HEK293T (cell line): ENCODE data around the gene PPL.

Experiments used
- CTCF ChIA-PET: fragments of 350-600 bp; formaldehyde crosslinking; extraction: SDS; loops from one replicate; lab custom pipeline; 2021; ENCODE audit warnings: antibody characterized with exemption, inconsistent platforms; lab: Yijun Ruan, JAX
- POLR2A ChIA-PET: fragments of 350-600 bp; formaldehyde crosslinking; extraction: SDS; loops from one replicate; lab custom pipeline; 2020; ENCODE audit warnings: antibody characterized with exemption, inconsistent platforms; lab: Yijun Ruan, JAX
- DNase-seq: peaks from one replicate; pipeline ENCODE4 v3.0.0; 2012; ENCODE audit warnings: mixed read lengths; ENCODE audit errors: extremely low spot score
- ARNT ChIP-seq: fragments of 450-650 bp; IDR thresholded peaks from 2 replicates; pipeline ENCODE4 v1.6.1; 2017; ENCODE audit warnings: mild to moderate bottlenecking
- BHLHE40 ChIP-seq: fragments of 450-650 bp; IDR thresholded peaks from 2 replicates; pipeline ENCODE4 v1.6.1; 2016; ENCODE audit warnings: mild to moderate bottlenecking, moderate library complexity, borderline replicate concordance
- CTBP1 ChIP-seq: fragments of 450-650 bp; IDR thresholded peaks from 2 replicates; pipeline ENCODE4 v1.6.1; 2016; ENCODE audit warnings: borderline replicate concordance
- ELF4 ChIP-seq: fragments of 450-650 bp; IDR thresholded peaks from 2 replicates; pipeline ENCODE4 v1.6.1; 2017; ENCODE audit warnings: antibody characterized with exemption
- FOXA1 ChIP-seq: fragments of 450-650 bp; IDR thresholded peaks from 2 replicates; pipeline ENCODE4 v1.6.1; 2016; ENCODE audit warnings: mild to moderate bottlenecking
- FOXK2 ChIP-seq: fragments of 450-650 bp; IDR thresholded peaks from 2 replicates; pipeline ENCODE4 v1.6.1; 2016; ENCODE audit warnings: mild to moderate bottlenecking
- FOXM1 ChIP-seq: fragments of 450-650 bp; IDR thresholded peaks from 2 replicates; pipeline ENCODE4 v1.6.1; 2017; ENCODE audit warnings: mild to moderate bottlenecking, borderline replicate concordance
- HDGF ChIP-seq: fragments of 450-650 bp; IDR thresholded peaks from 2 replicates; pipeline ENCODE4 v1.6.1; 2017; ENCODE audit warnings: antibody characterized with exemption, borderline replicate concordance
- L3MBTL2 ChIP-seq: fragments of 450-650 bp; conservative IDR thresholded peaks from 2 replicates; pipeline ENCODE4 v1.6.1; 2016; ENCODE audit warnings: mild to moderate bottlenecking
- LEF1 ChIP-seq: fragments of 450-650 bp; IDR thresholded peaks from 2 replicates; pipeline ENCODE4 v1.6.1; 2017; ENCODE audit warnings: mild to moderate bottlenecking, borderline replicate concordance
- NFRKB ChIP-seq: fragments of 450-650 bp; IDR thresholded peaks from 2 replicates; pipeline ENCODE4 v1.6.1; 2016; ENCODE audit warnings: mild to moderate bottlenecking, moderate library complexity
- PKNOX1 ChIP-seq: fragments of 450-650 bp; IDR thresholded peaks from 2 replicates; pipeline ENCODE4 v1.6.1; 2016
- SP1 ChIP-seq: fragments of 450-650 bp; IDR thresholded peaks from 2 replicates; pipeline ENCODE4 v1.6.1; 2017
- SUZ12 ChIP-seq: fragments of 450-650 bp; IDR thresholded peaks from 2 replicates; pipeline ENCODE4 v1.6.1; 2016; ENCODE audit warnings: mild to moderate bottlenecking
- TARDBP ChIP-seq: fragments of 450-650 bp; IDR thresholded peaks from 2 replicates; pipeline ENCODE4 v1.6.1; 2016
- ZNF384 ChIP-seq: fragments of 450-650 bp; IDR thresholded peaks from 2 replicates; pipeline ENCODE4 v1.6.1; 2016

The PPL gene

DNA sequence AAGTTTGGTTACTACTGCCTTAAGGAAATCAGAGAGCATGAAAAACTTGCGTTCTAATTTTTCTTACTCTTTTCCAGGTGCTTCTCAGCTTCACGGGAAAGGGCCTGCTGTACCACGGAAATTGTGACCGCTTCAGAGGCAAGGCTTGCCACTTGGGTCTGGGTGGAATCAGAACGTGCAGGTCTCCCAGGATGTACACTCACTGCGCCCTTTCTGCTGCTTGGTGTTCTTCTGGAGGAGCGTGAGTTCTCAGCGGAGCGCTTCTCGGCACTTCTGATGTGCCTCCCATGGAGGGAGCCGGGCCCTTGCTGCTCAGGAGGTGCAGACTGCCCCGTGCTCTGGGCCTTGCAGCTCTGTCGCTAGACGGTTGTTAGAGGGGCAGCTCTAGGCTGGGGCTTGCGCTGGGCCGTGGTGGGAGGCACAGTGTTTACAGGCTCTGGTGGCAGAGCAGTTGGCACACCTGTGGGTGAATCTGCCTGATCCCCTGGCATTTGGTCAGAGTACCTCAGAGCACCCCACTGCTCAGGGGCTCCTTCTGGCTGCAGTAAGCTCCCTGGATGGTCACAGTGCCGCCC, 56.9 kb downstream of the PPL start:
- no peak for TF ChIP-seq TARDBP
- ChIA-PET CTCF (no interaction called here), POLR2A (no interaction called here)
- DNase-seq, result no peak

DNA sequence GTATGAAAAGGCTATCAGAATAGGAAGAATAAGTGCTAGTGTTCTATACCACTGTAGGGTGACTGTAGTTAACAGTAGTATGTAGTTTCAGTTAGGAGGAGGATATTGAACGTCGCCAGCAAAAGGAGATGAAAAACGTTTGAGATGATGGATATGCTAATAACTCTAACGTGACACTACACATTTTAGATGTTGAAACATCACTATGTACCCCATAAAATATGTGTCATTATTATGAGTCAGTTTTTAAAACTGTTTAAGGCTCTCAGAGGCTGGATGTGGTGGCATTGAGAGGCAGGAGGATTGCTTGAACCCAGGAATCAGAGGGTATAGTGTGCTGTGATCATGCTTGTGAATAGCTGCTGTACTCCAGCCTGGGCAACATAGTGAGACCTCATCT, 57.9 kb downstream of the PPL start:
- no peak for DNase-seq
- POLR2A ChIA-PET, result no interaction called here
- CTCF ChIA-PET, result interaction anchor here (0.6 kb wide), 1 partner anchor 81 kb away, joined by 5 read pairs; no protein-coding TSS in a partner anchor
- TF ChIP-seq FOXA1 (no peak), ELF4 (no peak), CTBP1 (no peak), PKNOX1 (no peak), TARDBP (no peak), NFRKB (no peak), LEF1 (no peak), HDGF (no peak), BHLHE40 (no peak)

DNA sequence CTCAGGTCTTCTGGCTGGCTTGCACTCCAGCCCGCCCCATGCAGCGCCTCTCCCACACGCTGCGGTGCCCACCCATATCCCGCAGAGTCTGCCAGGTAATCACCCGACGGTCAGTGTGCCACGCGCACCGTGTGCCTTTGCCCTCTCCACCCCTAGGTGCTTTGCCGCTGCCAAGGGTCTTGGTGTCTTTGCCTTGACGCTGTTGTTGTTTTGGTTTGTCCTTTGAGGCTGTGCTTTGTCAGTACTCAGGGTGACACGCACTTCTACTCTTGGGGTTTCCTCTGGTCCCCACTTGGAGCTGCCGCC, 59.6 kb downstream of the PPL start:
- ChIA-PET CTCF (no interaction called here), POLR2A (no interaction called here)
- no peak for TF ChIP-seq ZNF384
- no peak for TF ChIP-seq FOXM1
- TF ChIP-seq TARDBP, result no peak
- no peak for TF ChIP-seq FOXK2
- no peak for TF ChIP-seq BHLHE40
- no peak for TF ChIP-seq HDGF
- no peak for TF ChIP-seq L3MBTL2
- TF ChIP-seq FOXA1, result no peak
- no peak for TF ChIP-seq ELF4
- no peak for TF ChIP-seq NFRKB
- no peak for TF ChIP-seq LEF1
- no peak for TF ChIP-seq PKNOX1
- no peak for TF ChIP-seq CTBP1
- DNase-seq, result no peak

- TF ChIP-seq CTBP1, result no peak
- no peak for TF ChIP-seq FOXK2
- DNase-seq, result no peak
- ChIA-PET CTCF (no interaction called here), POLR2A (no interaction called here)
Measured at GRCh38 chr16:4876646-4877379, 60.1 kb downstream of the PPL start.

DNA sequence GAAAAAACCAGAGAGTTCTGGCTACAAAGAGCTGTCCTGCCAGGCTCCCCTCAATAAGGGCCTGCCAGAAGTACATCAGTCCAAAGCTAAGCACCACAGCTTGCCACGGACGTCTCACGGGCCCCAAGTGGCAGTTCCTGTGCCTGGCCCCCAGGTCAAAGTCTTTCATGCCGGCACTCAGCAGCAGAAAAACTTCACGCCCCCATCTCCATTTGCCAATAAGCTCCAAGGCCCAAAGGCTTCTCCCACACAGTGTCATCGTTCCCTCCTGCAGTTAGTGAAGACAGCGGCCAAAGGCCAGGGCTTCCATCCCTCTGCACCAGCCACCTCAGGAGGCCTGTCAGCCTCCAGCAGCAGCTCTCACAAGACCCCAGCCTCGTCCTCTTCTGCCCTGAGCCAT, 62.3 kb downstream of the PPL start:
- CTCF ChIA-PET, result no interaction called here
- TF ChIP-seq FOXK2, result no peak
- no peak for TF ChIP-seq NFRKB
- no peak for TF ChIP-seq SUZ12
- no peak for TF ChIP-seq ARNT
- no peak for TF ChIP-seq TARDBP
- no peak for DNase-seq
- POLR2A ChIA-PET, result no interaction called here

DNA sequence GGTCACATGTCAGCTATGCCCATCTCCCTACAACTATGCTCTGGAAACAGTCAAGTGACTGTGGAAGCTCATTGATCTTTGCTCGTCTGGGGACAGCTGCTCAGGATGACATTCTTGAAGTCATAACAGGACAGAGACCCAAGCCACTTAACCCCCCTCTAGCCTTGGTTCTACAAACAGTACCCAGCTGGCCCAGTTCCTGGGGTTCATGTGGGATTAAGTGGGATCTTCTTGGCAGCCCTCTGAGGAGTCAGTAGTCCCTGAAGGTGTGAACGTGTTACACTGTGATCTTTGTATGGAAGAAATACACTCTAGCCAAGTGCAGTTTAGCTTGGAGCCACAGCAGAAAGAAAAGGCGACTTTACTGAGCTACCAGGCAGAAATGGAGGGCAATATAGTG, 63.9 kb downstream of the PPL start:
- TF ChIP-seq FOXM1 (no peak), L3MBTL2 (no peak), SP1 (no peak), HDGF (no peak), SUZ12 (no peak), ARNT (no peak), ELF4 (no peak), FOXK2 (no peak), PKNOX1 (no peak), CTBP1 (no peak), TARDBP (no peak)
- DNase-seq, result no peak
- ChIA-PET CTCF (no interaction called here), POLR2A (no interaction called here)

DNA sequence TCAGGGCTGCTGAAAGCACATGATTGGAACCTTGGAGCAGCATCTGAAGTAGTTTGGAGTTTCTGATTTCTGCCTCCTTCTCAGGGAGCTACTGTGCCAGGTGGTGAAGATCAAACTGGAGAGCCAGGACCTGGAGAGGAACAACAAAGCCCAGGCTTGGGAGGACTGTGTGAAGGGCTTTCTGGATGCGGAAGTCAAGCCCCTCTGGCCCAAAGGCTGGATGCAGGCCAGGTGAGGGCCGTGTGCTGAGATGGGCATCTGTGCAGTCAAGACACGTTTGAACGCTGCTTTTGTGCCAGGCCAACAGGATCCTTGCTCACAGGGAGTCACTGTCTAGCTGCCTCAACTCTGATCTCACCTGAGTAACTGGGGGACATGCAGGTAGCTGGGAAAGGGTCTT, 65.9 kb downstream of the PPL start:
- no peak for DNase-seq
- TF ChIP-seq BHLHE40 (no peak), ARNT (no peak), FOXM1 (no peak), FOXA1 (no peak), SUZ12 (no peak)
- POLR2A ChIA-PET, result no interaction called here
- CTCF ChIA-PET, result no interaction called here
